ENCODE measurements around the gene JPH4.
"Not testable (repeated sequence)": the region's sequence is repeated elsewhere in the genome, so short reads cannot be mapped to it uniquely, and the experiment has no call there.

The JPH4 gene

DNA sequence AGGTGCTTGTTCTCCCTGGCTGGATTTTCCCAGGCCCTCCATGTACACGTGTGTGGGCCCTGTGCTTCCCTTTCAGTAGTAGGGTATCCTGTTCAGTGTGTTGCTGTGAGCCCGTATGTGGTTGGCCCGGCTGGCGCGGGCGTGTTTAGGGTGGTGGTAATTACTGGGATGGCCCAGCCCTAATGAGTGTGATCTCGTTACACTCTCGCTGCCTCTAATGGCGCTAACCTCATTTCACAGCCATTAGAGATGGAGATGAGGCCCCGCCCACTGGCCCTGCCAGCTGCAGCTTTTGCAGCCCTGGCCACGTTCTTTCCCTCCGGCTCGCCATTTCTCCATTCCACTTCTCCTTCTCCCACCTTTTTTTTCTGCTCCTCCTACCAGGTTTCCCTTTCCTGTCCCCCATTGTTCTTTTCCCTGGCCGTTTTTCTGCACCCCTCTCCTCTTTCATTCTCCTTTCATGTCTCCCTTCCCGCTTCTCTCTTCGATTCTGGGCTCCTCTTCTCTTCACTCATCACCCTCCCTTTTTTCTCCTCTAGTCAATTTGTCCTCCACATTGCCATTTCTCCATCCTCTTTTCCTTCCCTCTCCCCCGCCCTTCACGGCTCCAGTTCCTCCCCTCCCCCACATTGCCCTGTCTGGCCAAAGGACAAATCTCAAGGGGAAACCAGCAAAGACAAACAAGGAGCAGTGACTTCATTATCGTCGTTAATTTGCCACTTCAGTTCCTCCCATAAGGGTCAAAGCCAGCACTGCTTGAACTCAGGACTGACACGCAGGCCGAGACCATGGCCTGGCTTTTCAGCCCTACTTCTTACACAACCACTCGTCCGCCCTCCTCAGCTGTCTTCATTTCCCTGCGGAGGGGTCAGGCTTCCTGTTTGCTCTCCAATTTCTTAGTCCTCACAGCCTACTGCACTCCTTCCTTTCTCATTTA is 33.8 kb downstream of the JPH4 start:
- DNase-seq, result no peak

DNA sequence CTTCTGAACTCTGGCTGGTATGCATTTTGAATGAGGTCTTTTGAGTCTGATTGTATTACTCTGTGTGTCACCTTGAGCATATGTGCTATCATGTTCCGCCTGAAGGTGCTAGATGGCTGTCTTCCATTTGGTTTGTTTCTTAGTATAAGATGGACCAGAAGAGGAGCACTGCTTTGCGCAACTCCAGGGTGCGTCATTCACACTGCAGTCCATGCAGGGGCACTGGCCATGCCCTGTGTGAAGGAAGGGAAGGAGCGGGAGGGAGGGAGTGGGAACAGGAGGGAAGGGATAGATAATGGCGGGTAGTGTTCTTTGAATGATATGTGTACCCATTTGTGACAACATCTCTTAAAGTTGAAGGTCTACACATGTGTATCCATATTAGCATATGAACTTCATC is 35.2 kb downstream of the JPH4 start:
- DNase-seq, result no peak

DNA sequence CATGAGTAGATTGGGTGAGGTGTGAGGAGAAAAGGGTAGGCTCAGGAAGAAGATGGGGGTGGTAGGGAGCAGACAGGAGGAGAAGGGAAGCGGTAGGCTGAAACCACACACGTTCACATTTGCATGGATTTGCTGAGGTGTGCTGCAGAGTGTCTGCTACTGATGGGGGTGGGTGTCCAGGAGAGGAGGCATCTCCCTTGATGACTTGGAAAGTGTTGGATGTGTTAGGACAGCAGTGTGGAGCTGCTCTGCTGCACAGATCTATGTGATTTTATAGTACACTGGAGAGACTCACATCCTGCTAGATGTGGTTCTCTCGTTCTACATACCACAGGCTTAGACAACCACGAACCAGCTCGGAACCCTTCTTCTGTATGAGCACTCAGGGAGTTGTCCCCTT is 36.3 kb downstream of the JPH4 start:
- DNase-seq, result no peak

DNA sequence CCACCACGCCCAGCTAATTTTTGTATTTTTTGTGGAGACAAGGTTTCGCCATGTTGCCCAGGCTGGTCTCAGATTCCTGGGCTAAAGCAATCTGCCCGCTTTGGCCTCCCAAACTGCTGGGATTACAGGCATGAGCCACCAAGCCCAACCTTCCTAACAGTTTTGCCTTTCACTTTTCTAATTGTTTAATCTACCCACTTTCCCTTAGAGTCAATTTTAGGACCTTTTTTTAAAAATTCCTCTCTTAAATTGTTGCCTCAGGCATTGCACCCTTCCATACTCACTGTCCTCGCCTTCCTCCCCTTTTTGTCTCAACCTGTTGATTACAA is 38.5 kb downstream of the JPH4 start:
- DNase-seq, result no peak

DNA sequence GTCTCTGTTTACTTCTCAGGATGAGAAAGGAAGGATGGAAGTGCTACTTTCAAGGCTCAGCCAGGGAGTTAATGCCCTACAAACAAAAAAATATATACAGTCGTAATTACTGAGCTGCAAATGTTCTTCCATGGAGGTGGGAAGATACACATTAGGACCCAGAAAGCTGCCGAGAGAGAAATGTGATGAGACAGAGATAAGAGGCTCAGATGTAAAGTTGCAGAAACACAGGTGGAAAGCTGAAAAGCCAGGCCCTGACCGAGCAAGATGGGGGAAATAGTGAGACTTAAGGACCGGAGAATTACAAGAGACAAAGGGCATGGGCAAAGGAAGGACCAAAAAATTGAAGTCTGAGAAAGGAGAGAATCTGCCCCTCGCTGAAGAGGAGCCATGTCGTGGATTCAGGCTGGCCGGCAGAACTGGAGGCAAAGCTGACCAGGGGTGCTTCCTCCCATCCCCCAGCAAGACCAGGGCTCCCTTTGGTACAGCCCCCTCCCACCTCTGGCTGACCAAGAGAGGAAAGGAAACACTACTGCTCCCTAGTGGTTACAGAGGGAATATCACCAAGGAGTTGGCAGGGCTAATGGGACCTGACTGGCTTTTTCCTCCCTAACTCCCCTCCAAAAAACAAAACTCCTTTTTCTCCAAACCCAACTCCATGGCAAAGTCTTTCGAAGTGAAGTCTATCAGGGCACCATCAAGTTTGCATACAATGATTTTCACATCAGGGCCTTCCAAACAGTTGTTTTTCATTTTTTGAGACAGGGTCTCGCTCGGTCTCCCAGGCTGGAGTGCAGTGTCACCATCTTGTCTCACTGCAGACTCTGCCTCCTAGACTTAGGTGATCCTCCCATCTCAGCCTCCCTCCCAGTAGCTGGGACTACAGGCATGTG is 39.1 kb downstream of the JPH4 start:
- peak; percentile 45 for DNase-seq

DNA sequence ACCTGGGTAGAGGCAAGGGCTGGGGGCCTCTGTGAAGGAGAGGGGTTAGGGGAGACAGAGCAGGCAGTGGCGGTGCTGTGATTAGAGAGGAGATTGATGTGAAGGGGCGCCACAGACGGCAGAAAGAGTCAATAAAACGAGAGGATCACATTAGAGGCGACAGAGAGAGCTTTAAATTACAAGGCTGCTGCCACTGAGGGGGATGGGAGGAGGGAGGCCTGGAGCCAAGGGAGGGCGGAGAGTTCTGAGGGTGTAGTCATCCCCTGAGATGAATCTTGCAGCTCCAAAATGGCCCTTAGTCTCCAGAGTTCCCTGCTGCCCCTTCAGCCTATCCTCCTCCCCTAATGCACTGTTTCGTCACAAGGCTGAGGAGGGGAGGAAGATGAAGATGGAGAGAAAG is 39.8 kb downstream of the JPH4 start:
- peak; percentile 38 for DNase-seq

DNA sequence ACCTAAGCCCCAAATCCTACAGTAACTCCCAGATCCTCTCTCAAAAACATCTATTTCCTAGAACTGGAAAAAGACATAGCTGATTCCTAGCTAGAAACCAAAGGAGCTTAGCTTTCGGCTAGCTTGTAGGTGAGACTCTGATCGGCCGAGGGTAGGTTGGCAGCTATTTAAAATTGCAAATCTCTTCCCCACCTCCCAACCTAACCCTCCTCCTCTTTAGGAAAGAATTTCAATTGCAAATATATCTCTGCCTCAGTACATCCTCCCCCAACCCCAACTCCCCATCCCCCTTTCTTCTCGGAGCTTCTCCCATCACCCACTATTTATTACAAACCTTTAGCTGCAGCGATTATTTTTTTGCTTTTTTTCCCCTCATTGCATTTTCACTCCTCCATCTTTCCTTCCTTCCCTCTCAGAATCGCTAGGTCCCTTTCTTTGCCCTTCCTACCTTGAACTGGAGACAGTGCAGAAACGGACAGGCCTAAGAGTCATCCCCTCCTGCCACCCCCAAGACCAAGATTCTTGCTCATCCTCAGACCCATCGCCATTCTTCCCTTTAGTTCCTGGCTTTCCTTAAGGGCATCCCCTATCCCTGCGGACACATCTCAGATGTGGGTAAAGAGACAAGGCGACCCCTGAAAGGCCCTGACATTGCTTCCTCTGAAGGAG is 40.4 kb downstream of the JPH4 start:
- DNase-seq, result no peak

DNA sequence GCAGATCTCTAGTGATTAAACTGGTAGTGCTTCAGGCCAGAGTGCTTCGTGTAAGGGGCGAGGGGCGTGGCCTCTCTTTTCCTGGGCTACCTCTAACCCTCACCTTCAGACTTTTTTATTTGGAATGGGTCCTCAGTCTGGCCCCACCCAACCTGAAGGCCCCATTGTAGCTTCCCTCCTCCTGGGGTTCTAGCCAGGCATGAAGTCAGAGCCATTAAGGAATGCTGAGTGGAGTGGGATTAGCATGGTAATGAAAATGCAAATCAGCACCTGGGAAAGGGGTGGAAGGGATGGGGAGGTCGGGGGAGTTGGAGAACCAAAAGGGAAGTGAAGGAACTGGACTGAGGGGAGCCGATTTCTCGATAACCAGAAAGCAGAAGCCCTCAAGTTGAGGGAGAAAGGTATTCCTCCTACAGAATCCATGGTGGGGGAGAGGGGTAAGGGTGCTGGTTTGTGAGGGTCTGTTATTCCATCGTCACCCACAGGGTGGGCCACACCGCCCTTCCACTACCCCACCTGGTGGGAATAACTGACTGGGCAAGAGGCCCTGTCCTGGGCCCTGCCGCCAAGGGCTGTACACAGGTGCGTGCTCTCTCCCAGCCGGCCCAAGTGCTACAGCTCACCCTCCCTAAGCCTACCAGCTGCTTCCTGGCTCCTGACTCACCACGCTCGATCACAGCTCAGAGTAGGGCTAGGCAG is 41.1 kb downstream of the JPH4 start:
- no peak for DNase-seq

DNA sequence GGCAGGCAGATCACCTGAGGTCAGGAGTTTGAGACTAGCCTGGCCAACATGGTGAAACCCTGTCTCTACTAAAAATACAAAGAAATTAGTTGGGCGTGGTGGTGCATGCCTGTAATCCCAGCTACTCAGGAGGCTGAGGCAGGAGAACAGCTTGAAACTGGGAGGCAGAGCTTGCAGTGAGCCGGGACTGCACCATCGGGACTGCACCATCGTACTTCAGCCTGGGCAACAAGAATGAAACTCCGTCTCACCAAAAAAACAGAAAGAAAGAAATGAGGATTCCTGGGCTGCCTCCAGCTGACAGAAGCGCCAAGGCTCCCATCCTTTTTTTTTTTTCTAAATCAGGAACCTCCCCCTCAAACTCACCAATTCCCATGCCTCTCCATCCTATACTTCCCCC is 41.7 kb downstream of the JPH4 start:
- not testable (repeated sequence) for DNase-seq

DNA sequence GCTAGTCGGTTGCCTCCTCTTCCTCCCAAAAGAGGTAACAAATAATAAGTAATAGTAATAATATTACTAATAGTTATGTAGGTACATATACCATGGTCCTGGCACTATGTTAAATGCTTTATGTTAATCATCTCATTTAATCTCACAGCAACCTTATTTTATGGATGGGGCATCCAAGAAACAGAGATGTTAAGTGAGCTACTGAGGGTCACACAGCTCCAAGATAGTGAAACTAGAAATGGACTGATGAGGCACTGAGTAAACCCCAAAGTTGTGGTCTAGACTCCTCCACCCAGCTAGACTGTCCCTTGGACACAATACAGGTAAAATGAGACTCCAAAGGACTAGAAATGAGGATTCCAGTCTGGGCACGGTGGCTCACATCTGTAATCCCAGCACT is 42.1 kb downstream of the JPH4 start:
- DNase-seq, result no peak

DNA sequence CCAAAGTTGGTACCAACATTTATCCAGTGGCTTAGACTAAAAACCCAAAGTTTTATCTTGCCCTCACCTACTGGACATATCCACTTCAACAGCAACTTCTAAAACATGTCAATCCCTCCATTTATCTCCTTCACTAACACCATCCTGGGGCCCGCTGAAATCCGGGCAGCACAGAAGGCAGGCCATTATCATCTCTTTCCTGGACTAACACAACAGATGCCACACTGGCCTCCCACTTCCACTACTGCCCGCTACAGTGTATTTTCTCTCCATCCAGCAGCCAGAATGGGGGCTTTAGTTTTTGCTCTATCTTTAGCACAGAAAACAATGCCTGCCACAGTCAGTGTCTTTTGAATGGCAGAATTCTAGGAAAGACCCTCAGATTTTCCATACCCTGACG is 42.6 kb downstream of the JPH4 start:
- DNase-seq, result no peak

DNA sequence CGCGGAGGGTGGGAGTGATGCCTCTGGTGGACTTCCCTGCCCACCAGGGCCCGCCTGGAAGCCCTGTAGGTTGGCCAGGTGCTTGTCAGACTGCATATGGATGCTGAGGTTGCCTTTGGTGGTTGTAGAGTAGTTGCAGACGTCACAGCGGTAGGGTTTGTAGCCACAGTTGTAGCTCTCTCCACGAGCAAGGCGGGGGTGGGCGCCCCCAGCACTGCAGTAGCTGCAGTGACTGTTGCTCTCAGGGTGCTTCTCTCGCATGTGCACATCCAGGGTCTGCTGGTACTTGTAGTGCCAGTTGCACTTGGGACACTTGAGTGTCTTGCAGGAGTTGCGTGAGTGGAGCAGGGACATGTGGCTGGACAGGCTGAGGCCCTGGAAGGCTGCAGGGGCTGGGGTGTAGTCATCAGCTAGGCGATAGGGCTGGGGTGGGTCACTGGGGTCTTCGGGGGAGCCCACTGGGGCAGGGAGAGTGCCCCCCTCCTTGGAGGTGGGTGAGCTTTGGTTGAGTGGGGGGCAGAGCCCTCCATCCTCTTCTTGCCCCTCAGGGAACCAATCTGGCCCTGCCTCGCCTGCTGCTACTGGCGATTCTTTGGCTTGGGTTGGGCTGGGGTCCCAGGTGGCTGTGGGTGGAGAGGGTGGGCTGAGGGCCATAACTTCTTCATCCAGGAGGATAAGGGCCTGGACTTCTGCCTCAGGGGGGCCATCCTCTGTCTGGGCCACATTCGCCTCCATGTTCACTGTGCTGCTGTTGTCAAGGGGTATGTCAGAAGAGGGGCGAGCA is 44.7 kb downstream of the JPH4 start:
- DNase-seq, result no peak

DNA sequence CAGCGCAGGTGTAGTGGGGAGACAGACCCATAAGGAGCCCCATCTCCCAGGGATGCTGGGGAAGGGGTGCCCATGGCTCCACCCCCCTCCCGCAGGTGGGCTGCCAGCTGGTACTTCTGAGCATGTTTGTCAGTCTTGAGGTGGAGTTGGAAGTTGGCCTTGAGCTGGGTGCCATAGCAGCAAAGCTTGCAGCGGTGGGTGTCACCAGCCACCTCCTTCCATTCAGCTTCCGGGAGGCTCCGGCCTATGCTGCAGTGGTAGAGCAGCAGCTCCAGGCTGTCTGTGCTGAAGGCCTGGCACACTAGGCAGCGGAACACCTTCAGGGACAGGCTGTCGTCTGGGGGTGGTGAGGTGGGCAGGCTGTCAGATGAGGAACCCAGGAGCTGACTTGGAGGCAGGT is 45.9 kb downstream of the JPH4 start:
- DNase-seq, result no peak

DNA sequence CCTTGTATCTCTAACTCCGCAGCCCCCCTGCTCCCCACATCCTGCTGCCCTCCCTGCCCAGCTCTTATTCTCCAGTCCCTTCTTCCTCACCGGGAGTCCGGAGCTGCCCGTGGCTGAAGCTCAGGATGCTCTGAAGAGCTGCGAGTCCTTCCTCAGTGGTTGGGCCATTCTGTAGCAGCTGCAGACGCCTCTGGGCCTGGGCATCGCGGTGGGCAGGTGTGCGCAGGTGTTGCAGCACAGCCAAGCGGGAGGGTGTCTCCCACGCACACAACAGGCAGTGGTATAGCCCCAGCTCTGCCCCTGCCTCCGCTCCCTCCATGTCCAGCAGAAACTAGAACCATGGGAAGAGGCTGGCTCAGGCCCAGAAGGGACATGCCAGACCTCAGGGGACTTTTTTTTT is 47.2 kb downstream of the JPH4 start:
- DNase-seq, result no peak

DNA sequence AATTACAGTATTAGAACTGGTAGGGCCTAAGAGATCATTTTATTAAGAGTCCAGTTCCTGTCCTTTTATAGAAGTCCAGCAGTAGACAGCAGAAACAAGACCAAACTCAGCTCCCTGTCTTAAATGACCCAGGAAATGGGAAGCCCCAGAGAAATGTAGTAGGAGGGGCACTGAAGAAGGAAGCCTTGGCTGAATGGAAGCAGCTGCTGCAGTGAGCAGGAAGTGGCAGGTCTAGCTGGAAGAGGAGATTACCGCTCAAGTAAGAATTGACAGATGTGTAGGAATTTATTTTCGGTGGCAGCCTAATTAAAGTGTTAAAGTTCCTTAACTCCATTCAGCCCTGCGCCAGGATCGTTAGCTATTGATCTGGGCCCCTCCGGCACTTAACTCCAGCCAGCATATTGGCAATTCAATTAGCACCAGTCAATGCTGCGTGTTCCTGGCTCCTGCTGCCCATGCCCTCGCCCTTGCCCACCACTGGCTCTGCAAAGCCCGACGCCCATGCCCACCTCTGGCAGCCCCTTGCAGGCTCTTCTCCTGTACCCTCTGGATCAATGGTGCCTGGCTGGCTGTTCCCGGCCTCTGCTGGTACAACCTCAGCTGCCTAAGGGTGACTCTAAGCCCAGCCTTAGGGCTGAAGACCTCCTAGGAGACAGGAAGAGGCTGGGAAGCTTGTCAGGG is 48.1 kb downstream of the JPH4 start:
- DNase-seq, result no peak

DNA sequence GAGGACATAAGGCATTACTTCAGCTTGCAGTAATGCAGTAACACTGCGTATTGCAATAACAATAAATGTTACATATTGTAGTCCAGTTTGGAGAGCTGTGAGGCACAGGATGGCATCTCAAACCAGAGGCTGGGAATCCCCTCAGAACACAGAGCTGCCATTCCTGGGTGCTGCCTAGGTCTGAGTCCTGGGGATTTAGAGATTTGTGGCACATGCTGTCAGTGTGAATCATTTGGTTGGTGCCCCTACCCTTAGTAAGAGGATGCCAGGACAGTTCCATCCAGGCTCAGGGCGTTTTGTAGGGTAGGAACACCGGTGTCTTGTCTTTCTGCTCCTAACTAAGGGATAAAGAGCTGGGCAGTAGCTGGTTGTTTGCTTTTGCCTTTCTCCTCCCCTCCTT is 49.6 kb downstream of the JPH4 start:
- DNase-seq, result no peak

DNA sequence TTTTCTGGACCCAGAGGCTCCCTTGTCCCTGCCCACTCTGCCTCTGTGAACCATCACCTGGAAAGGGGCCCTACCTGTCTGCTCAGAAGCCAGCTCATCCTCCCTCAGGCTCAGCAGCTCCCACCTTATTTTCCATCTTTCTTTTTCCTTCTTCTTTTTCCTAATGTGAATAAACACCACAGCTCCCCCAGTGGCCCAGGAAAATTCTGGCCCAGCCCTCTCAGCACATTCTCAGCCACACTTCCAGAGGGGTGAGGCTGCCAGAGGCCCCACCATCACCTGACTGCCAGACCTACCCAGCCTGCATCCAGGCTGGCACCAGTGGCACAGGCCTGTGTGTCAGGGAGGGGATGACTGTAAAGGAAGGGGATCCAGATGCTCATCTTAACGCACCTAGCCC is 50.0 kb downstream of the JPH4 start:
- no peak for DNase-seq

DNA sequence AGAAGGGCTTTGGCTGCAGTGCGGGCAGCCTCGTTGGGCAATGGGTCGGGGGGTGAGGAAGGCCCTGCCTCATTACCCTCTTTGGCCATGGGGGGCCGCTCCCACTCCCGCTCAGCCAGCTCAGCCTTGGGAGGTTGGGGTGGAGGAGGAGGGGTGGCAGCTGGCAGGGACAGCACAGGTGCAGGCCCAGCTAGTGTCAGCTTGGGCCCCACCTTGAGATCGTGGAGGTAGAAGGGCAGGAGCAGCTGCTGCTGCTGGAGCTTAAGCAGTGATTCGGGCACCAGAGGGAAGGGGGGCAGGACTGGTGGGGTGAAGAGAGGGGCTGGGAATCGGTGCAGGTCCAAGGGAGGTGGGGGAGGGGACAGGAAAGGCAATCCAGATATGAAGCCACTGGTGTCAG is 53.0 kb downstream of the JPH4 start:
- DNase-seq, result no peak

DNA sequence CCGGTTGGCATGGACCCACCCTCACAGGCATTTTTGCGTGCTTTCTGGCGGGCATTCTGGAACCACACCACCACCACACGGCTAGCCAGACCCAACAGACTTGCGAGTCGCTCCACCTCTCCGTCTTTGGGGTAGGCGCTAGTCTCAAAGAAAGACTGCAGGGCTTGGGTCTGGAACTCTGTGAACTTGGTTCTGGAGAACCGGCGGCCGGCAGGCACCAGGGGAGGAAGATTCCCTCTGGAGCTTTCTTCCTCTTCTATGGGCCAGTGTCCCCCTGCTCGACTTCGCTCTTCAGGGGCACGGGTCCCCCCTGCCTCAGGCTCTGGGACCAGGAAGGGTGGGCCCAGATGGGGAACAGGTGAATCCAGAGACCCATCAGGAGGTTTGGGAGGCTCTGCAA is 53.6 kb downstream of the JPH4 start:
- no peak for DNase-seq

DNA sequence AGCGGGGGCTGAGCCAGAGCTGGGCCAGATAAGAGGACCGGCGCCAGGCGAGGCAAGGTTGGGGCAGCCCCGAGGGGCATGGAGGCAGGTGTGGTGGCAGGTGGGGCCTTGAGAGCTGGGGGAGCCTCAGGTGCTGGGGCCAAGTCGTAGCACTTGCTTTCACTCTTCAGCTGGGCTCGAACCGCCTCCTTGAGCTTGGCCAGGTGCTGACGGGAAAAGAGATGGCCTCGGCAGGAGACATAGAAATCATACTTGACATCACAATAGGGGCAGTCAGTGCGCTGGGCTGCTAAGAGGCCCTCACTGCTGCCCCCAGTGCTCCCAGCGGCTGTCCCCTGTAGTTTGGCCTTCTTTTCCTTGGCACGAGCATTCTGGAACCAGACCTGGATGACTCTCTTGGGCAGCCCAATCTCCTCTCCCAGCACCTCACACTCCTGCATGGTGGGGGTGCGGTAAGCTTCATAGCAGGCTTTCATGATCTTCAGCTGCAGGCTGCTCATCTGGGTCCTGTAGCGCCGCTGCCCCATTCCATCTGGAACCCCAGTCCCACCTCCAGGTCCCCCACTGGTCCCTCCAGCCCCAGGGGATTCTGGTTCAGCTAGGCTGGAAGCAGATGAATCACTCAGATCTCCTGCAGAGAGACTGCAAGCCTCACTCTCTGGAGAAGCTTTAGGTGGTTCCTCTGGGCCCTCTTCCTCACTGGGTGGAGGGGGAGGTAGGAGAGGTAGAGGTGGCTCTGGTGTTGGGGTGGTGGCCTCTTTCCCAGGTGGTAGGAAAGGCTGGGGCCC is 55.2 kb downstream of the JPH4 start:
- DNase-seq, result no peak
